GM19025 (cell line): ENCODE measurements around the gene RSL1D1.
"Not testable (repeated sequence)": the region's sequence is repeated elsewhere in the genome, so short reads cannot be mapped to it uniquely, and the experiment has no call there.

Source experiments
- ATAC-seq: cut with Tn5 transposase; IDR thresholded peaks from one replicate; pipeline ENCODE4 v1.9.1; 2021; ENCODE audit warnings: mild to moderate bottlenecking, low read depth, moderate library complexity; ENCODE audit not compliant: unreplicated experiment

RSL1D1 gene

GRCh38 chr16:11848842-11849241 is 2.5 kb downstream of the RSL1D1 start:
- ATAC-seq: no peak

GRCh38 chr16:11844499-11844898 is 6.8 kb downstream of the RSL1D1 start:
- ATAC-seq: no peak

GRCh38 chr16:11843861-11844260 is 7.5 kb downstream of the RSL1D1 start:
- ATAC-seq: no peak

- no peak for ATAC-seq
Observed at GRCh38 chr16:11843206-11843605, 8.1 kb downstream of the RSL1D1 start.

GRCh38 chr16:11841026-11841425 is 10.3 kb downstream of the RSL1D1 start:
- no peak for ATAC-seq

- no peak for ATAC-seq
Observed at GRCh38 chr16:11836650-11837244, 14.6 kb downstream of the RSL1D1 start.

- ATAC-seq: no peak
Observed at GRCh38 chr16:11835891-11836649, 15.3 kb downstream of the RSL1D1 start.

- no peak for ATAC-seq
Observed at GRCh38 chr16:11835309-11835708, 16.0 kb downstream of the RSL1D1 start.

- ATAC-seq: no peak
Observed at GRCh38 chr16:11833951-11834695, 17.2 kb downstream of the RSL1D1 start.

- ATAC-seq: no peak
Observed at GRCh38 chr16:11828696-11829095, 22.6 kb downstream of the RSL1D1 start.

- not testable (repeated sequence) for ATAC-seq
Observed at GRCh38 chr16:11825520-11826165, 25.7 kb downstream of the RSL1D1 start.

- no peak for ATAC-seq
Observed at GRCh38 chr16:11824362-11824761, 27.0 kb downstream of the RSL1D1 start.

- ATAC-seq: not testable (repeated sequence)
Observed at GRCh38 chr16:11823645-11824044, 27.7 kb downstream of the RSL1D1 start.

GRCh38 chr16:11819798-11820197 is 31.5 kb downstream of the RSL1D1 start:
- ATAC-seq: no peak

GRCh38 chr16:11818970-11819369 is 32.4 kb downstream of the RSL1D1 start:
- ATAC-seq: not testable (repeated sequence)

GRCh38 chr16:11816123-11816522 is 35.2 kb downstream of the RSL1D1 start:
- no peak for ATAC-seq

GRCh38 chr16:11814800-11815199 is 36.5 kb downstream of the RSL1D1 start:
- ATAC-seq: not testable (repeated sequence)

GRCh38 chr16:11806721-11807120 is 44.6 kb downstream of the RSL1D1 start:
- ATAC-seq: no peak

GRCh38 chr16:11805556-11805955 is 45.8 kb downstream of the RSL1D1 start:
- no peak for ATAC-seq

GRCh38 chr16:11801481-11802021 is 49.8 kb downstream of the RSL1D1 start:
- no peak for ATAC-seq

GRCh38 chr16:11800382-11800718 is 51.0 kb downstream of the RSL1D1 start:
- ATAC-seq: no peak
